ENCODE results near the gene NCAN.

DNA sequence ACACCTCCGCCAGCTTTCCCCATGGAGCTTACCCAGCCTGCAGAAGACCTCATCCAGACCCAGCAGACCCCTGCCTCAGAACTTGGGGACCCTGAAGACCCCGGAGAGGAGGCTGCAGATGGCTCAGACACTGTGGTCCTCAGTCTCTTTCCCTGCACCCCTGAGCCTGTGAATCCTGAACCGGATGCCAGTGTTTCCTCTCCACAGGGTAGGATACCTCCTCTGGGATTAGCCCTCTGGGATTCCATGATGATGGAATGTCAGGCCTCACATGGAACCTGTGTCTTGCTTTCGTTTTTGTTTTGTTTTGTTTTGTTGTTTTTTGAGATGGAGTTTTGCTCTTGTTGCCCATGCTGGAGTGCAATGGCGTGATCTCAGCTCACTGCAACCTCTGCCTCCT, 17.8 kb upstream of the NCAN start:
- TF ChIP-seq, protein P1, sequence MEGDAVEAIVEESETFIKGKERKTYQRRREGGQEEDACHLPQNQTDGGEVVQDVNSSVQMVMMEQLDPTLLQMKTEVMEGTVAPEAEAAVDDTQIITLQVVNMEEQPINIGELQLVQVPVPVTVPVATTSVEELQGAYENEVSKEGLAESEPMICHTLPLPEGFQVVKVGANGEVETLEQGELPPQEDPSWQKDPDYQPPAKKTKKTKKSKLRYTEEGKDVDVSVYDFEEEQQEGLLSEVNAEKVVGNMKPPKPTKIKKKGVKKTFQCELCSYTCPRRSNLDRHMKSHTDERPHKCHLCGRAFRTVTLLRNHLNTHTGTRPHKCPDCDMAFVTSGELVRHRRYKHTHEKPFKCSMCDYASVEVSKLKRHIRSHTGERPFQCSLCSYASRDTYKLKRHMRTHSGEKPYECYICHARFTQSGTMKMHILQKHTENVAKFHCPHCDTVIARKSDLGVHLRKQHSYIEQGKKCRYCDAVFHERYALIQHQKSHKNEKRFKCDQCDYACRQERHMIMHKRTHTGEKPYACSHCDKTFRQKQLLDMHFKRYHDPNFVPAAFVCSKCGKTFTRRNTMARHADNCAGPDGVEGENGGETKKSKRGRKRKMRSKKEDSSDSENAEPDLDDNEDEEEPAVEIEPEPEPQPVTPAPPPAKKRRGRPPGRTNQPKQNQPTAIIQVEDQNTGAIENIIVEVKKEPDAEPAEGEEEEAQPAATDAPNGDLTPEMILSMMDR (IDR thresholded peaks at IDR 0.05), result no peak
- no peak for TF ChIP-seq POLR2A (IDR thresholded peaks at IDR 0.05)
